Measurements from ENCODE around the gene RFTN1. TPM values are rescaled to one million over a fixed set of nuclear protein-coding genes. Genes with fewer than 3 reads are reported as not detected.

Gene RFTN1
- total and polyA plus RNA-seq, 2 donors (not counting 1 experiment from before 2014, with no cell fraction given) = 32.4 to 156 TPM

DNA sequence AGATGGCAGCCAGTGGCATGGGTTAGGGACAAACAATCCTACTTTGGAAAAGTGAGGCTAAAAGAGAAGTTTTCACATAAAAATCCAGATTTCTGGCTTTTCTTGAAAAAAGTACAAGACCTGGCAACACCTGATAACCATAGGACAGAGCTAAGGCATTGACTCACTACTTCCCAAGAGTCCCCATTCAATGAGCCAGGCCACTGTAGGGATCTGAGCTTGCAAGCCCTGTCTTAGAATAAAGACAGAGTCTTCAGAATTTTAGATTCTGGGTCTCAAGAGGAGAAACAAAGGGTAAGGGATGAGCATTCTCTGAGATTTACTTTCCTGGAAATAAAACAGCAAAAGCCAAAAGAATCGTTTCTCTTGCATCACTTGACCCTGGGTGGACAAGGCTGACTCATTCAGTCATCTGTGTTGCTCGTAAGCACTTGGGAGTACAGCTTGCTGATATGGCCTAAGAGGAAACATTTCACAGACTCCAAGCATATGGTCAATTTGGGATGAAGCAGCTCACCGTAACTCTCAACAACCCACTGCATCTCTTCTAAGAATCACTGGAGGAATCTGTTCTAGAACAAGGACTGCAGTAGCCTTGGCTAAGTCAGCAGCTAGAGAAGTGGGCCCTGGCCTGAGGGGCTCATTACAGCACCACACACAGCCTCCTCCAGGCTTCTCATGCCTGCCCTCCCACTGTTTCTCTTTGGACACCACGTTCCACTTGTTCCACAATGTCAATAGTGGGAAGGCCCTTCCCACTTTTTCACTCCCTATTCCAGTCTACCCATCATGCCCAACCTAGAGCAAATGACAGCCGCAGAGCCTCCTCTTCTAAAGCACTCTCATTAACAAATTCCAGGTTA is 86.2 kb downstream of the RFTN1 start:
- H3K27ac Mint-ChIP-seq = no peak overlapping the region
- Histone ChIP-seq H3K79me2 (ENCODE audit: control insufficient read depth, insufficient read depth, low read length) (peaks cover 98% of the 10 kb centered on the region), H3K9me3 (ENCODE audit: control extremely low read depth in 1 of 3, control insufficient read depth in 2 of 3, insufficient read depth in 1 of 3, low read length in 2 of 3) (peaks cover 0 to 1% (median 0%) of the 10 kb centered on the region in 3 donors), H3K9ac (ENCODE audit: low read length) (no peak overlapping the region), H3K36me3 (replicated peaks in 1 of 2; ENCODE audit: control extremely low read depth in 1 of 2, control insufficient read depth in 1 of 2, extremely low read depth in 1 of 2, insufficient read depth in 2 of 2, low read length in 1 of 2) (peaks cover 7 to 17% of the 10 kb centered on the region in 2 experiments), H3K27me3 (replicated peaks in 1 of 4; ENCODE audit: control extremely low read depth in 1 of 4, control insufficient read depth in 3 of 4, insufficient read depth in 4 of 4, low read length in 3 of 4) (peaks cover 0 to 5% (median 0%) of the 10 kb centered on the region in 4 experiments), H3K4me1 (ENCODE audit: control insufficient read depth in 2 of 2, insufficient read depth in 2 of 2, low read length in 2 of 2) (peaks cover 27 to 33% of the 10 kb centered on the region in 2 donors), H3K27ac (ENCODE audit: low read length in 2 of 2) (no peak overlapping the region), H4K20me1 (ENCODE audit: control insufficient read depth, insufficient read depth, low read length, poor library complexity, severe bottlenecking) (peaks cover 77% of the 10 kb centered on the region), H2AFZ (ENCODE audit: insufficient read depth, low read depth, low read length, poor library complexity, severe bottlenecking) (no peak overlapping the region), H3K4me3 (ENCODE audit: control extremely low read depth in 1 of 5, extremely low read depth in 1 of 5, insufficient read depth in 1 of 5, low read depth in 2 of 5, low read length in 4 of 5) (no peak overlapping the region), H3K4me2 (replicated peaks; ENCODE audit: low read depth, low read length, poor library complexity, severe bottlenecking) (no peak overlapping the region)
- intact Hi-C loops (cut with micrococcal nuclease) = no loop called here
- 87% methylated on average over 4 of the region's 5 CpGs for WGBS (ENCODE audit: insufficient coverage)
- ATAC-seq (ENCODE audit: low read depth) = no peak
- no peaks in the 10 kb centered on the region for H3K9me3 Mint-ChIP-seq (ENCODE audit: insufficient read depth)
- no peak overlapping the region for H3K4me3 Mint-ChIP-seq
- no peak for DNase-seq
- H3K4me1 Mint-ChIP-seq = peaks cover 49% of the 10 kb centered on the region
- TF ChIP-seq EZH2 (IDR thresholded peaks at IDR 0.05; ENCODE audit: borderline replicate concordance, insufficient read depth, low read depth, low read length, poor library complexity, severe bottlenecking) = no peak
- TF ChIP-seq, protein P1, sequence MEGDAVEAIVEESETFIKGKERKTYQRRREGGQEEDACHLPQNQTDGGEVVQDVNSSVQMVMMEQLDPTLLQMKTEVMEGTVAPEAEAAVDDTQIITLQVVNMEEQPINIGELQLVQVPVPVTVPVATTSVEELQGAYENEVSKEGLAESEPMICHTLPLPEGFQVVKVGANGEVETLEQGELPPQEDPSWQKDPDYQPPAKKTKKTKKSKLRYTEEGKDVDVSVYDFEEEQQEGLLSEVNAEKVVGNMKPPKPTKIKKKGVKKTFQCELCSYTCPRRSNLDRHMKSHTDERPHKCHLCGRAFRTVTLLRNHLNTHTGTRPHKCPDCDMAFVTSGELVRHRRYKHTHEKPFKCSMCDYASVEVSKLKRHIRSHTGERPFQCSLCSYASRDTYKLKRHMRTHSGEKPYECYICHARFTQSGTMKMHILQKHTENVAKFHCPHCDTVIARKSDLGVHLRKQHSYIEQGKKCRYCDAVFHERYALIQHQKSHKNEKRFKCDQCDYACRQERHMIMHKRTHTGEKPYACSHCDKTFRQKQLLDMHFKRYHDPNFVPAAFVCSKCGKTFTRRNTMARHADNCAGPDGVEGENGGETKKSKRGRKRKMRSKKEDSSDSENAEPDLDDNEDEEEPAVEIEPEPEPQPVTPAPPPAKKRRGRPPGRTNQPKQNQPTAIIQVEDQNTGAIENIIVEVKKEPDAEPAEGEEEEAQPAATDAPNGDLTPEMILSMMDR (IDR thresholded peaks at IDR 0.05) = no peak
- peaks cover 6% of the 10 kb centered on the region for H3K27me3 Mint-ChIP-seq
- POLR2A ChIA-PET = no interaction called here
- CTCF ChIA-PET = no interaction called here

GRCh38 chr3:16426665-16427064 is 86.8 kb downstream of the RFTN1 start:
- H3K27me3 Mint-ChIP-seq = peaks cover 6% of the 10 kb centered on the region
- Histone ChIP-seq H3K4me3 (ENCODE audit: control extremely low read depth in 1 of 5, extremely low read depth in 1 of 5, insufficient read depth in 1 of 5, low read depth in 2 of 5, low read length in 4 of 5) (no peak overlapping the region), H3K27ac (ENCODE audit: low read length in 2 of 2) (no peak overlapping the region), H3K9me3 (ENCODE audit: control extremely low read depth in 1 of 3, control insufficient read depth in 2 of 3, insufficient read depth in 1 of 3, low read length in 2 of 3) (peaks cover 0 to 1% (median 0%) of the 10 kb centered on the region in 3 donors), H3K27me3 (replicated peaks in 1 of 4; ENCODE audit: control extremely low read depth in 1 of 4, control insufficient read depth in 3 of 4, insufficient read depth in 4 of 4, low read length in 3 of 4) (peaks cover 0 to 5% (median 0%) of the 10 kb centered on the region in 4 experiments), H3K79me2 (ENCODE audit: control insufficient read depth, insufficient read depth, low read length) (peaks cover 98% of the 10 kb centered on the region), H4K20me1 (ENCODE audit: control insufficient read depth, insufficient read depth, low read length, poor library complexity, severe bottlenecking) (peaks cover 79% of the 10 kb centered on the region), H3K4me2 (replicated peaks; ENCODE audit: low read depth, low read length, poor library complexity, severe bottlenecking) (no peak overlapping the region), H3K4me1 (ENCODE audit: control insufficient read depth in 2 of 2, insufficient read depth in 2 of 2, low read length in 2 of 2) (peaks cover 20 to 26% of the 10 kb centered on the region in 2 donors), H3K36me3 (replicated peaks in 1 of 2; ENCODE audit: control extremely low read depth in 1 of 2, control insufficient read depth in 1 of 2, extremely low read depth in 1 of 2, insufficient read depth in 2 of 2, low read length in 1 of 2) (peaks cover 7 to 12% of the 10 kb centered on the region in 2 experiments), H3K9ac (ENCODE audit: low read length) (no peak overlapping the region), H2AFZ (ENCODE audit: insufficient read depth, low read depth, low read length, poor library complexity, severe bottlenecking) (no peak overlapping the region)
- intact Hi-C loops (cut with micrococcal nuclease) = no loop called here
- H3K9me3 Mint-ChIP-seq (ENCODE audit: insufficient read depth) = no peaks in the 10 kb centered on the region
- TF ChIP-seq, protein P1 (IDR thresholded peaks at IDR 0.05) = no peak
- no peak for TF ChIP-seq EZH2 (IDR thresholded peaks at IDR 0.05; ENCODE audit: borderline replicate concordance, insufficient read depth, low read depth, low read length, poor library complexity, severe bottlenecking)
- H3K27ac Mint-ChIP-seq = no peak overlapping the region
- WGBS (ENCODE audit: insufficient coverage) = no CpG with 5 or more reads among the region's 2 CpGs
- POLR2A ChIA-PET = no interaction called here
- H3K4me1 Mint-ChIP-seq = peaks cover 43% of the 10 kb centered on the region
- CTCF ChIA-PET = no interaction called here
- DNase-seq = no peak
- ATAC-seq (ENCODE audit: low read depth) = no peak
- H3K4me3 Mint-ChIP-seq = no peak overlapping the region
